ENCODE measurements around the gene SPATA9.

SPATA9 gene

DNA sequence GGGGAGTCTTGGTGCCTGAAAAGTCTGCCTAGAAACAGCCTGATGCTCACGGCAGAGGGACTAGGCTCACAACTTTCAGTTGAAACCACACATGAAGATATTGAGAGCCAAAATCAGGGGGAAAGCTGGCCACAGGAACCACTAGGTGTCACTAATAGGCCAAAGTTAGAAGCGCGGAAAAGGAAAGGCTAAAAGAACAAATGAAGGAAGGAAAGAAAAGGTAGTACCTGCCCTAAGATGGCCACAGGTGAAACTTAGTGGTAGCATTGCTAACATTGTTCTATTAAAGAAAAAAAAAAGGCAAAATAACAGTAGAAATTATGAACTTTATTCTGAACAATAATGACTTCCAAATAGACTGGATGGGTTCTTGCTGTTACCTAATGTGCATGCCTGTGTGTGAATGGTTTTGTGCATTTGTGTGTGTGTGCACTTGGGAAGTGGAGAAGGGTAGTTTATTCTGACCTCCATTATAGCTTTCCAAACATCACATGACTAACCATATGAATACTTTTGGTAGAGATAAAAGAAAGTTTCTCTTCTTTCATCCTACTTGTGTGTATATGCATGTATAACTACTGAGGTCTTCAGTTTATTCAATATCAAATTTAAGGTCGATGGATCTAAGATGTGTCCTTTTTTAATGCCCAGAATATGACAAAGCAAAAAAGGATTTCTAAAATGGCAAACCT lies 38.3 kb downstream of the SPATA9 start (continued):
- TF ChIP-seq, protein P1, sequence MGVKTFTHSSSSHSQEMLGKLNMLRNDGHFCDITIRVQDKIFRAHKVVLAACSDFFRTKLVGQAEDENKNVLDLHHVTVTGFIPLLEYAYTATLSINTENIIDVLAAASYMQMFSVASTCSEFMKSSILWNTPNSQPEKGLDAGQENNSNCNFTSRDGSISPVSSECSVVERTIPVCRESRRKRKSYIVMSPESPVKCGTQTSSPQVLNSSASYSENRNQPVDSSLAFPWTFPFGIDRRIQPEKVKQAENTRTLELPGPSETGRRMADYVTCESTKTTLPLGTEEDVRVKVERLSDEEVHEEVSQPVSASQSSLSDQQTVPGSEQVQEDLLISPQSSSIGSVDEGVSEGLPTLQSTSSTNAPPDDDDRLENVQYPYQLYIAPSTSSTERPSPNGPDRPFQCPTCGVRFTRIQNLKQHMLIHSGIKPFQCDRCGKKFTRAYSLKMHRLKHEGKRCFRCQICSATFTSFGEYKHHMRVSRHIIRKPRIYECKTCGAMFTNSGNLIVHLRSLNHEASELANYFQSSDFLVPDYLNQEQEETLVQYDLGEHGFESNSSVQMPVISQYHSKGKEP (tag by site-specific recombination; IDR thresholded peaks at IDR 0.05), result 0 out of 2 replicates have a peak, but pooled peaks have one; percentile 28

DNA sequence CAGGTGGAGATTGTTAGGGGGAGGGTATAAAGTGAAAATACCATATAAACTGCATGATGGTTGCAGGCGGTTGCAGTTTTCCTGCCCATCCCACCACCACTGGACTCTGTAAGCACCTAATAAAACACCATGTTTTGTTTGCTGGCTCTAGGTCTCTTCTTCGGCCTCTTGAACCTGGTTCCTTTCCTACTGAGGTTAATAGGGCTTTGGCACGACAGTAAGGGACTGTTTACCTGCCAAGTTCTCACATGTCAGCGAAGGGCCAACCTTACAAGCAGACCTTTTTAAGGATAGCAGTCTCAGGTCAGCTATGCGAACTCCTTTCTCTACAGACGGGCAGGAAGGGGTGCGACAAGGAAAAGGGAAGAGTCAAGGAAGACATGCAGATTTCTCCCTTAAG lies 39.6 kb downstream of the SPATA9 start:
- H3K36me3 ChIP-seq (ENCODE audit: control insufficient read depth in 2 of 2, insufficient read depth in 1 of 2, low read length in 2 of 2), result no peaks in the 10 kb centered on the region
- CTCF ChIA-PET, result interaction anchor here (0.7 to 7.4 kb wide), 13 partner anchors 12 to 702 kb away, joined by 3 to 64 read pairs (median 5); partner anchors contain the start of gene MCTP1
- peaks cover 5% of the 10 kb centered on the region; the same call in 1 of the 2 replicates for H3K4me1 ChIP-seq (ENCODE audit: control insufficient read depth, insufficient read depth, low read length)
- H3K4me3 ChIP-seq (ENCODE audit: low read depth, low read length), result no peak overlapping the region
- TF ChIP-seq, protein P2, sequence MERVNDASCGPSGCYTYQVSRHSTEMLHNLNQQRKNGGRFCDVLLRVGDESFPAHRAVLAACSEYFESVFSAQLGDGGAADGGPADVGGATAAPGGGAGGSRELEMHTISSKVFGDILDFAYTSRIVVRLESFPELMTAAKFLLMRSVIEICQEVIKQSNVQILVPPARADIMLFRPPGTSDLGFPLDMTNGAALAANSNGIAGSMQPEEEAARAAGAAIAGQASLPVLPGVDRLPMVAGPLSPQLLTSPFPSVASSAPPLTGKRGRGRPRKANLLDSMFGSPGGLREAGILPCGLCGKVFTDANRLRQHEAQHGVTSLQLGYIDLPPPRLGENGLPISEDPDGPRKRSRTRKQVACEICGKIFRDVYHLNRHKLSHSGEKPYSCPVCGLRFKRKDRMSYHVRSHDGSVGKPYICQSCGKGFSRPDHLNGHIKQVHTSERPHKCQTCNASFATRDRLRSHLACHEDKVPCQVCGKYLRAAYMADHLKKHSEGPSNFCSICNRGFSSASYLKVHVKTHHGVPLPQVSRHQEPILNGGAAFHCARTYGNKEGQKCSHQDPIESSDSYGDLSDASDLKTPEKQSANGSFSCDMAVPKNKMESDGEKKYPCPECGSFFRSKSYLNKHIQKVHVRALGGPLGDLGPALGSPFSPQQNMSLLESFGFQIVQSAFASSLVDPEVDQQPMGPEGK (tag by site-specific recombination; IDR thresholded peaks at IDR 0.05), result no peak
- TF ChIP-seq, protein P3, sequence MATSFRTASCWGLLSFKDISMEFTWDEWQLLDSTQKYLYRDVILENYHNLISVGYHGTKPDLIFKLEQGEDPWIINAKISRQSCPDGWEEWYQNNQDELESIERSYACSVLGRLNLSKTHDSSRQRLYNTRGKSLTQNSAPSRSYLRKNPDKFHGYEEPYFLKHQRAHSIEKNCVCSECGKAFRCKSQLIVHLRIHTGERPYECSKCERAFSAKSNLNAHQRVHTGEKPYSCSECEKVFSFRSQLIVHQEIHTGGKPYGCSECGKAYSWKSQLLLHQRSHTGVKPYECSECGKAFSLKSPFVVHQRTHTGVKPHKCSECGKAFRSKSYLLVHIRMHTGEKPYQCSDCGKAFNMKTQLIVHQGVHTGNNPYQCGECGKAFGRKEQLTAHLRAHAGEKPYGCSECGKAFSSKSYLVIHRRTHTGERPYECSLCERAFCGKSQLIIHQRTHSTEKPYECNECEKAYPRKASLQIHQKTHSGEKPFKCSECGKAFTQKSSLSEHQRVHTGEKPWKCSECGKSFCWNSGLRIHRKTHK (tag by site-specific recombination; IDR thresholded peaks at IDR 0.05), result no peak
- TF ChIP-seq RBAK (tag by site-specific recombination; IDR thresholded peaks at IDR 0.05), result no peak
- TF ChIP-seq ZNF837 (tag by site-specific recombination; IDR thresholded peaks at IDR 0.05), result no peak
- no peak for TF ChIP-seq ZNF664 (tag by site-specific recombination; IDR thresholded peaks at IDR 0.05)
- no peak for TF ChIP-seq ZSCAN30 (tag by site-specific recombination; IDR thresholded peaks at IDR 0.05)
- TF ChIP-seq, protein P4, sequence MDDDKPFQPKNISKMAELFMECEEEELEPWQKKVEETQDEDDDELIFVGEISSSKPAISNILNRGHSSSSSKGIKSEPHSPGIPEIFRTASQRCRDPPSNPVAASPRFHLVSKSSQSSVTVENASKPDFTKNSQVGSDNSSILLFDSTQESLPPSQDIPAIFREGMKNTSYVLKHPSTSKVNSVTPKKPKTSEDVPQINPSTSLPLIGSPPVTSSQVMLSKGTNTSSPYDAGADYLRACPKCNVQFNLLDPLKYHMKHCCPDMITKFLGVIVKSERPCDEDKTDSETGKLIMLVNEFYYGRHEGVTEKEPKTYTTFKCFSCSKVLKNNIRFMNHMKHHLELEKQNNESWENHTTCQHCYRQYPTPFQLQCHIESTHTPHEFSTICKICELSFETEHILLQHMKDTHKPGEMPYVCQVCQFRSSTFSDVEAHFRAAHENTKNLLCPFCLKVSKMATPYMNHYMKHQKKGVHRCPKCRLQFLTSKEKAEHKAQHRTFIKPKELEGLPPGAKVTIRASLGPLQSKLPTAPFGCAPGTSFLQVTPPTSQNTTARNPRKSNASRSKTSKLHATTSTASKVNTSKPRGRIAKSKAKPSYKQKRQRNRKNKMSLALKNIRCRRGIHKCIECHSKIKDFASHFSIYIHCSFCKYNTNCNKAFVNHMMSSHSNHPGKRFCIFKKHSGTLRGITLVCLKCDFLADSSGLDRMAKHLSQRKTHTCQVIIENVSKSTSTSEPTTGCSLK (tag by site-specific recombination; IDR thresholded peaks at IDR 0.05), result no peak
- no peak for TF ChIP-seq SCRT1 (tag by site-specific recombination; IDR thresholded peaks at IDR 0.05; ENCODE audit: borderline replicate concordance)
- TF ChIP-seq SCRT2 (tag by site-specific recombination; IDR thresholded peaks at IDR 0.05), result no peak
- TF ChIP-seq ZNF223 (tag by site-specific recombination; IDR thresholded peaks at IDR 0.05), result no peak
- TF ChIP-seq ZNF2 (tag by site-specific recombination; IDR thresholded peaks at IDR 0.05), result no peak
- no peak for TF ChIP-seq ZNF266 (tag by site-specific recombination; IDR thresholded peaks at IDR 0.05; ENCODE audit: low read depth)
- no peak for TF ChIP-seq ZNF404 (tag by site-specific recombination; IDR thresholded peaks at IDR 0.05)
- no peak for TF ChIP-seq ZNF529 (tag by site-specific recombination; IDR thresholded peaks at IDR 0.05; ENCODE audit: insufficient replicate concordance)
- TF ChIP-seq ZNF394 (tag by site-specific recombination; IDR thresholded peaks at IDR 0.05; ENCODE audit: borderline replicate concordance), result no peak
- no peak for TF ChIP-seq ZNF548 (tag by site-specific recombination; IDR thresholded peaks at IDR 0.05)
- TF ChIP-seq, protein P5, sequence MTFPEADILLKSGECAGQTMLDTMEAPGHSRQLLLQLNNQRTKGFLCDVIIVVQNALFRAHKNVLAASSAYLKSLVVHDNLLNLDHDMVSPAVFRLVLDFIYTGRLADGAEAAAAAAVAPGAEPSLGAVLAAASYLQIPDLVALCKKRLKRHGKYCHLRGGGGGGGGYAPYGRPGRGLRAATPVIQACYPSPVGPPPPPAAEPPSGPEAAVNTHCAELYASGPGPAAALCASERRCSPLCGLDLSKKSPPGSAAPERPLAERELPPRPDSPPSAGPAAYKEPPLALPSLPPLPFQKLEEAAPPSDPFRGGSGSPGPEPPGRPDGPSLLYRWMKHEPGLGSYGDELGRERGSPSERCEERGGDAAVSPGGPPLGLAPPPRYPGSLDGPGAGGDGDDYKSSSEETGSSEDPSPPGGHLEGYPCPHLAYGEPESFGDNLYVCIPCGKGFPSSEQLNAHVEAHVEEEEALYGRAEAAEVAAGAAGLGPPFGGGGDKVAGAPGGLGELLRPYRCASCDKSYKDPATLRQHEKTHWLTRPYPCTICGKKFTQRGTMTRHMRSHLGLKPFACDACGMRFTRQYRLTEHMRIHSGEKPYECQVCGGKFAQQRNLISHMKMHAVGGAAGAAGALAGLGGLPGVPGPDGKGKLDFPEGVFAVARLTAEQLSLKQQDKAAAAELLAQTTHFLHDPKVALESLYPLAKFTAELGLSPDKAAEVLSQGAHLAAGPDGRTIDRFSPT (tag by site-specific recombination; IDR thresholded peaks at IDR 0.05), result no peak
- H3K27ac ChIP-seq (ENCODE audit: extremely low read depth, low read depth, low read length), result no peak overlapping the region
- no peaks in the 10 kb centered on the region for H3K9me3 ChIP-seq (ENCODE audit: control insufficient read depth, insufficient read depth, low read depth, low read length)
- POLR2A ChIA-PET, result no interaction called here
